ENCODE measurements around the gene CARMIL1.

Gene CARMIL1

DNA sequence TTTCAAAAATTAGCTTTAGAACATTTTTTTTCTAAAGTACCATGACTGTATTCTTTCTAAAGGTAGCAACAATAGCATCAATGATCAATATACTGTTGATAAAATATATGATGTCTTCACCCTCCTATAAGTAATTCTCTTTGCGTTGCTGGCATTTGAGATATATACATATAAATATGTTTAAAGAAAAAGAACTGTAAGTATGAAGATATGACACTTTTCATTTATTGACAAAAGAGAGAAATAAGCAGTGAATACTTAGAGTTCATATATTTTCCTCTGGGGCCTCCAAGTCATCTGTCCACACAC lies 323.5 kb downstream of the CARMIL1 start:
- H3K4me3 ChIP-seq (ENCODE audit: low read depth, low read length), result no peak overlapping the region
- TF ChIP-seq, protein P1, sequence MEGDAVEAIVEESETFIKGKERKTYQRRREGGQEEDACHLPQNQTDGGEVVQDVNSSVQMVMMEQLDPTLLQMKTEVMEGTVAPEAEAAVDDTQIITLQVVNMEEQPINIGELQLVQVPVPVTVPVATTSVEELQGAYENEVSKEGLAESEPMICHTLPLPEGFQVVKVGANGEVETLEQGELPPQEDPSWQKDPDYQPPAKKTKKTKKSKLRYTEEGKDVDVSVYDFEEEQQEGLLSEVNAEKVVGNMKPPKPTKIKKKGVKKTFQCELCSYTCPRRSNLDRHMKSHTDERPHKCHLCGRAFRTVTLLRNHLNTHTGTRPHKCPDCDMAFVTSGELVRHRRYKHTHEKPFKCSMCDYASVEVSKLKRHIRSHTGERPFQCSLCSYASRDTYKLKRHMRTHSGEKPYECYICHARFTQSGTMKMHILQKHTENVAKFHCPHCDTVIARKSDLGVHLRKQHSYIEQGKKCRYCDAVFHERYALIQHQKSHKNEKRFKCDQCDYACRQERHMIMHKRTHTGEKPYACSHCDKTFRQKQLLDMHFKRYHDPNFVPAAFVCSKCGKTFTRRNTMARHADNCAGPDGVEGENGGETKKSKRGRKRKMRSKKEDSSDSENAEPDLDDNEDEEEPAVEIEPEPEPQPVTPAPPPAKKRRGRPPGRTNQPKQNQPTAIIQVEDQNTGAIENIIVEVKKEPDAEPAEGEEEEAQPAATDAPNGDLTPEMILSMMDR (IDR thresholded peaks at IDR 0.05; ENCODE audit: low read depth, low read length), result no peak

DNA sequence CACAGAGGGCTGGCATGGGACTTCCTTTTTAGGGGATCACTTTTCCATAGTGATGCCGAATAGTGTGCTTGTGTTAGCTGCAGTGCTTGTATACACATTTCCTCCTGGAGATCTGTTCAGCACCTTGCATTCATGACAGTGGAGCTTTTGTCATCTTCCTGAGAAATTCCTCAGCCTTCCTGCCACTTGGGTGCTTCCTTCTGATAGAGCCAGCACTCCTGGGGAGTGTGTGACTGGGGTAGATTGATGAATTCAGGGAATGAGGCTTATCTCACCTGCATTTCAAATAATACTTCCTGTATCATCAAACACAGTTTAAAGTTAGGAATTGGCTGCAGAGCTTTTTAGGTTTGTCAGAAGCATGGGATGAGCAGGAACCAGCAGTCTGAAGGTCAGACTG lies 324.1 kb downstream of the CARMIL1 start:
- H3K4me3 ChIP-seq (ENCODE audit: low read depth, low read length), result no peak overlapping the region
- TF ChIP-seq, protein P1 (IDR thresholded peaks at IDR 0.05; ENCODE audit: low read depth, low read length), result no peak

DNA sequence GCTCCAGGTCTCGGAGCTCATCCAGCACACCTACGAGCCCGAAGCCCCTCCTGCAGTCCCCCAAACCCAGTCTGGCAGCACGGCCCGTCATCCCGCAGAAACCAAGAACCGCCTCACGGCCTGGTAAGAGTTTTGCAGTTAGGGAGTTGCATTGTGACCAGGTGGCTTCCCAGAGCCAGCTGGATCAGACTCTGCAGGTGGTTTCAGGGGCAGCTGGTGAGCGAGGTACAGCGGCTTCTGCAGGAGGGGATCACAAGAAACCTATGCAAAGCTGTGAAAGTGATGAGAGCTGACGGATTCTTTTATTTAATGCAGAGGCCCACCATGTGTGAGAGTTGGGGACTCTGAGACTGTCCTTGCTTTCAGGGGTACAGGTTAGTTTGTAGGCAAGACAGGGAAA lies 327.0 kb downstream of the CARMIL1 start:
- TF ChIP-seq, protein P1 (IDR thresholded peaks at IDR 0.05; ENCODE audit: low read depth, low read length), result no peak
- no peak overlapping the region for H3K4me3 ChIP-seq (ENCODE audit: low read depth, low read length)

DNA sequence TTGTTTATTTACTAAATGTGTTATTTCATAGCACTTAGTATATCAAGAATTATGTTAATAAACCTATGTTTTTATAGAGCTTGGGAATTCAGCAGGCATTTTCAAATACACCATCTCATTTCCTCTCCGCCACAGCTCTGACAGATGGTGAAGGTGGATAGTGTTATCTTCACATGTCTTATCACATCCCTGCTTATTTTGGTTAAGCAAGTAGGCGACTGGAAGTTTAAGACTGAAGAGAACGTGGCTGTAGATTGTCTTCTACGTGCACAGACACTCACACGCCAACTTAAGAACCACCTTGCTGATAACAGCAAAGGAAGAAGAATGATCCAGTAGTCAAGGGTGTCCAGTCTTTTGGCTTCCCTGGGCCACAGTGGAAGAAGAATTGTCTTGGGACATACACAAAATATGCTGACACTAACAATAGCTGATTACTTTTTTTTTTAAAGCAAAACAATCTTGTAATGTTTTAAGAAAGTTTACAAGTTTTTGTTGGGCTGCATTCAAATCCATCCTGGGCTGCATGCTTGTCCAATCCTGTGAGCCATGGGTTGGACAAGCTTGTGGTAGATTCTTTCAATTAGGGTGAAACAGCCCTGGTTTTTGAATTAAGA lies 329.5 kb downstream of the CARMIL1 start:
- H3K4me3 ChIP-seq (ENCODE audit: low read depth, low read length), result no peak overlapping the region
- TF ChIP-seq, protein P1 (IDR thresholded peaks at IDR 0.05; ENCODE audit: low read depth, low read length), result no peak

DNA sequence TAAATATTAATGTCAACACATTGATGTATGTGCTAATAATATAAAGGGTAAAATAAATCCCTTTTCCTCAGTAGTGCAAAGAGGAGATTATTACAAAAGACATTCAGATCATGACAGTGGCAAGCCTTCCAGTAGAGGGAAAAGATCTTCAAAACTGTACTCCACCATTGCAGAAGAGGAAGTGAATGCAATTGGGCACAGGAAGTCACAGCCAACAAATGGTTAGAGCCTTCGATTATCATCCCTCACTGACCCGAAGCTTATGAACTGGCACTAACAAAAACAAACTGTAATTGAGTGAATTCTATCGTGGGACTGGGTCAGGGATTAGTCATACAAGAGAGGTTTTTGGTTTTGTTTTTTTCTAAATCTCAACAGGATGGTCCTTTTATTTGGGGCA lies 333.5 kb downstream of the CARMIL1 start:
- TF ChIP-seq, protein P1 (IDR thresholded peaks at IDR 0.05; ENCODE audit: low read depth, low read length), result no peak

DNA sequence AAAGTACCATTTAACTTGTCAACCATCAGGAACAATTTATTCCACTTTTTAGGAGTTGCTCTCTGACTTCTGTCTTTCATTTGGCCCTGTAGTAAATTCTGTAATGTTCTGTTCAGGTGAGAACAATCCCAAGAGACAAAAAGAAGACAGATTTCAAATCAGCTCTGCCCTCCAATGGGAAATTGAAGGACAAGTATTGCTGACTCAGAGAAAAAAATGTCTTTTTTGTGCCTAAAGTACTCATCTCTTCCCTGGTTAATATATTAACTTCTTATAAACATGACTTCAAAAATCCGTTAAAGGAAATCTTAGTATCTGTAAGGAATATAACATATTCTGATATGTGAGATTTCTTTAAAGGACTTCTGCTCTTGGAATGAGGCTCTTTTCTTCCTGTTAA lies 334.2 kb downstream of the CARMIL1 start:
- H3K4me3 ChIP-seq (ENCODE audit: low read depth, low read length), result no peak overlapping the region
- TF ChIP-seq, protein P1 (IDR thresholded peaks at IDR 0.05; ENCODE audit: low read depth, low read length), result no peak

More for the DNA sequence above, 333.5 kb downstream of the CARMIL1 start:
- no peak overlapping the region for H3K4me3 ChIP-seq (ENCODE audit: low read depth, low read length)

DNA sequence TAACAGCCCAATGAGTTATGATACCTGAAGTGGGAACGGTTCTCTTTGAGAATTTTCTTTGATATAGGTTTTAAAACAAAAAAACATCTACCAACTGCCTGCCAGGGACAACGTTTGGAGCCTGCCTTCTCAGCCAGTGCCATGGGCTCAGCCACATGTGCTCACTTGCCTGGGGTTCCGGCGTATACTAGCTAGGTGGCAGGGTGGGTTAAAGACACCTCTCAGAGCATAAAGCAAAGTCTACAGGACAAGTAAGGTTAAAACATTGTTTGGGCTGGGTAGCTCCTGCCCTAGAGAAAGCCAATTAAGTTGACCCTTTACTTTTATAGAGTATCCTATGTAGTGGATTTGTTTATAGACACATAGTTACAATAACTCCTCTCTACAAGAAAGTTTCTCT lies 334.9 kb downstream of the CARMIL1 start:
- no peak overlapping the region for H3K4me3 ChIP-seq (ENCODE audit: low read depth, low read length)
- TF ChIP-seq, protein P1 (IDR thresholded peaks at IDR 0.05; ENCODE audit: low read depth, low read length), result no peak

Data from WI38 (cell line).